ENCODE data around the gene LIN7B. TPM values are rescaled to one million over a fixed set of nuclear protein-coding genes. Genes with fewer than 3 reads are reported as not detected.
A peak's percentile ranks its signal among the peaks of the same experiment; 100 is the strongest.
"Not testable (repeated sequence)": the region's sequence is repeated elsewhere in the genome, so short reads cannot be mapped to it uniquely, and the experiment has no call there.

The LIN7B gene
- total RNA-seq, 1 donor from 2014 or later, result 9.8 TPM

DNA sequence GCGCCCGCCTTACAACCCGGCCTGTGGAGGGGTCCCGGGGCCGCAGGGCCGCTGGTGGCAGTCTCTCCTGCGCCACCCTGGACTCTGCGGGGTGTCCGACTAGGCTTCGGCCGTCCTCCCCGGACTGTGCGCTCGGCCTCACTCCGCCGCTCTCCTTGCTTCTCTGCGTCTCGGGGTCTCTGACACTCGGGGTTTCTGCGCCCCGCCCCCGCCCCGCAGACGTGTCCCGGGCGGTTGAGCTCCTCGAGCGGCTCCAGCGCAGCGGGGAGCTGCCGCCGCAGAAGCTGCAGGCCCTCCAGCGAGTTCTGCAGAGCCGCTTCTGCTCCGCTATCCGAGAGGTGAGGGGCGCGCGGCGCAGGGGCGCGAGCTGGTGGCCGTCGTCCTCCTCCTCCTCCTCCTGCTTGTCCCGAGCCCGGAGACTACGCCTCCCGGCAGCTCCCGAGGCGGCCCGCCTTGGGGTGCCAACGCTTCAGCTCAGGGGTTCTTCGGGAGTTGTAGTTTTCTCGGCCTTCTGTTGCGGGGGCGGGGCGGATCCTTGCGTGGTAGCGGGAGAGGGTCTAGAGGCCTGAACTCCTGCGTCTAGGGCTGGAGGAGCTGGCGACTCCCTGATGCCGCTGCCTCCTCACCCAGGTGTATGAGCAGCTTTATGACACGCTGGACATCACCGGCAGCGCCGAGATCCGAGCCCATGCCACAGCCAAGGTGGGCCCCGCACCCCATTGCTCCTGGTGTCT, 627 bp downstream of the LIN7B start:
- DNase-seq (ENCODE audit: low spot score) (peak; percentile 81), ATAC-seq (peak; percentile 29)
- intact Hi-C loops (cut with DNase I), result no loop called here

DNA sequence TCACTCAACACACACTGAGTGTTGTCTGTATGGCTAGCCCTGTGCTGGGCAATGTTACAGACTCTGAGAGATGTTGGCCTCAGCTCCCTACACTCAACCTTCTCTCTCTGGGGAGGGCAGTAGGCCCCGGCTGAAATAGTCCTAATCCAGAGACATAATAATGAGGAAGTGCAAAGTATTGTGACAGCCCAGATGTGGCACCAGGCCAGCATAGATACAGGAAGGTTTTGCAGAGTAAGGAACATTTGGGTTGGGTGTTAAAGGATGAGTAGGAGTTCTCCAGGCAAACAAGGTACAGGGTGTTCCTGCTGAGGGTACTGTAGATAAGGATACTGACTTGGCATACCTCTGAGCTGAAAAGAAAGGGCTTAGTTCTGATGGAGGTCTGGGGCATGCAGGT, 2.4 kb downstream of the LIN7B start:
- ATAC-seq (no peak), DNase-seq (ENCODE audit: low spot score) (peak; percentile 64)
- intact Hi-C loops (cut with DNase I), result no loop called here

DNA sequence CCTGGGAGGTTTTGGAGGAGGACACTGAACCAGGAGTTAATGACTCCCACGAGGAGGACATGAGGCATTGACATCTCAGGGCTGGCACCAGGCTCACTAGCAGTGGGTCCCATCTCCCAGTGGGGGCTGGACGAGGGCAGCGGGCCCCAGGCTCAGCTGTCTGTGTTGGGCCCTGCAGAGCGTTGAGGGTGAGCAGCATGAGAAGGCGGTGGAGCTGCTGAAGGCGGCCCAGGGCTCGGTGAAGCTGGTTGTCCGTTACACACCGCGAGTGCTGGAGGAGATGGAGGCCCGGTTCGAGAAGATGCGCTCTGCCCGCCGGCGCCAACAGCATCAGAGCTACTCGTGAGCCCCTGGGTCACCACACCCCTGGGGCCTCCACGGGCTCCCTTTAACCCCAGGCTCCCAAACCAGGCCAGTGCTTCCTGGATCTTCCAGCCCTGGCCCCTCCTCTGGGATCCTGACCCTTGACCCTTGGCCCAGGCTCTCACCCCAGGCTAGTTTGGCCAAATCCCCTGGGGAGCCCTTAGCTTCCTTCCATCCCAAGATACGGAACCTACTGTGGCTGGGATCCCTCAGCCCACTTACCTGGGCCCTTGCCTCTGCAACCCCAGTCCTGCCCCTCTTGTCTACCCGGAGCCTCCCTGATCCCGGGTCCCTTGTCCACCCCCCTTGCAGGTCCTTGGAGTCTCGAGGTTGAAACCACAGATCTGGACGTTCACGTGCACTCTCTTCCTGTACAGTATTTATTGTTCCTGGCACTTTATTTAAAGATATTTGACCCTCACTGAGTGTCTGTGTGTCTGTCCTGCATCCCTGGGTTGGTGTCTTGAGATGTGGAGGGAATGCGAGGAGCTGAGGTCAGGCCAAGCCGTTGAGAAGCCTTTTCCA, 3.8 kb downstream of the LIN7B start:
- ATAC-seq, result no peak
- intact Hi-C loops (cut with DNase I), result no loop called here
- peak; percentile 61 for DNase-seq (ENCODE audit: low spot score)

DNA sequence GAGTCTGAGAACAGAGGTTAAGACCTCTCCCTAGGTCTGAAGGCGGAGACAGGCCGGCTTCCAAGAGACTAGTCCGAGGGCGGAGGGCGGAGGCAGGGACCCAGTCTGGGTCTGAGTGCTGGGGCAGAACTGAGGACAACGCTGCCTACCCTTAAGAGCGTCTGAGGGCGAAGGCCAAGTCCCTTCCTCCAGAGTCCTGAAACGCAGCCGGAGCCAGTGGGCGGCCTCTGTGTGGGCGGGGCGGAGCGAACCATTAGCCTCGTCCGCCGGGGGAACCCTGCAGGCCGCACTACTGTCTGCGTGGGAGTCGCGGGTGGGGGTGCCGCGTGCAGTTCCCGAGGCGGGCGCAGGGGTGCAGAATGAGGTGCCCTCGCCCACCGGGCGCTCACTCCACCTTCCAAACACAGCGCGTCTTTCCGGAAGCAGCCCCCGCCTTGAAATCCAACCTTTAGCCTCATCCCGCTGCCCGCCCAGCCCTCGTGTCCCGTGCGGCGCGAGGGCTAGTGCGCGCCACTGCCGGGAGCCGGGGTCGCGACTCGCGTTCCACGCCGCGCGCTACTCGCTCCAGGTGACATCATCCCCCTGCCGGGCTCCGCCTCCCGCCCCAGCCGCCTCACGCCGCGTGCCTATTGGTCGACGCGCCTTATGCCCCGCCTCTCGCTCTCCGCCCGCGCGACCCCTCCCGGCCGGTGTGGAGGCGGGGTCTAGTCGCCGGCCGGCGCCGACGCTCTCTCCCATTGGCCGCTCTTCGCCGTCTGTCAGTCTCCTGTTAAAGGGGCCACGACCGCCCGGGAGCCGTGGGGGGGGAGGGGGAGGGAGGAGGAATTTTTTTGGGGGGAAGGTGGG, 4.6 kb downstream of the LIN7B start, which contains the start of gene C19orf73:
Gene C19orf73 (minus strand): TSS at position 579 of the 846 bp plus-strand sequence. CDS start 121 bp downstream, at position 458.
- ATAC-seq, result peak; percentile 95
- intact Hi-C loops (cut with DNase I), result no loop called here

DNA sequence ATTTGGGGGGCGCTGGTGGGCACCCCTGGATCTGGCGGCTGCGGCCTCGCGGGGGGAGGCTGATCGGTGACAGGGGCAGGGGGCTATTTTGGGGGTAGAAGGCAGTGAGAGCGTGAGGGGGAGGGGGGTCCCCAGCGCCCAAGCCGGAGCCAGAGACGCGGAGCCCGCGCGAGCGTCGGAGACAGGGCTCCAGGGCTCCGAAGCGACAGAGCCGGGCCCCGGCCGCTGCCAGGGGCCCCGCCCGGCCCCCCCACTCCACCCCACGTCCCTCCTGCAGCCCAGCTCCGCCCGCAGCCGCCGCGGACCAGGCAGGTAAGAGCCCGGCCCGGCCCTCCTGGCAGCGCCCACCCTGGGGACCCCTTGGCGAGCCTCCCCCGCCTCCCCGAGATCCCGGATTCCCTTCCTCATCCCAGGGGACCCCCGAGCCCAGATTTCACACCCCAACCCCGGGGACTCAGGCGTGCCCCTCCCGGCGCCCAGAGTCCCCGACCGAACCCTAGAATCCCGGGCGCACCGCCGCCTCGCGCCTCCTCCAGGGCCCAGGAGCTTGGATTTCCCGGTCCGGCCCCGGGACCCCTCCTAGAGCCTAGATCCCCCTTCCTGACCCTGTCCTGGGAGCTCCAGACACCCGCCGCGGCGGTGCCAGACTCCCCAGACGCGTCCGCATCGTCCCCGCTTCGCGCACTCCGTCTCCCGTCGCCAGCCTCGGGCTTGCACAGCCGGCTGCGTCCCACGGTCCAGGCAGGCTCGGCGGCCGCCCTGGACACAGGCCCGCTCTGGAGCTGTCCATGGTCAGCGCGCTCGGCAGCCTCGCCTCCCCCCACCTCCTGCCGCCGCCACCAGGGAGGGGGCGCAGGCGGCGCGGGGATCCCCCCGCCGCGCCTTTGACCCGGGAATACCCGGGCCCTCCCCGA, 5.5 kb downstream of the LIN7B start, which contains the start of gene PPFIA3:
Gene PPFIA3 (plus strand): TSS at position 134 of the 914 bp plus-strand sequence. CDS start 8,330 bp downstream, outside the sequence.
- intact Hi-C loops (cut with DNase I), result no loop called here
- ATAC-seq (peak; percentile 52), DNase-seq (ENCODE audit: low spot score) (peak; percentile 82)

More for the DNA sequence above, 4.6 kb downstream of the LIN7B start, which contains the start of gene C19orf73:
- DNase-seq (ENCODE audit: low spot score), result peak; percentile 97

DNA sequence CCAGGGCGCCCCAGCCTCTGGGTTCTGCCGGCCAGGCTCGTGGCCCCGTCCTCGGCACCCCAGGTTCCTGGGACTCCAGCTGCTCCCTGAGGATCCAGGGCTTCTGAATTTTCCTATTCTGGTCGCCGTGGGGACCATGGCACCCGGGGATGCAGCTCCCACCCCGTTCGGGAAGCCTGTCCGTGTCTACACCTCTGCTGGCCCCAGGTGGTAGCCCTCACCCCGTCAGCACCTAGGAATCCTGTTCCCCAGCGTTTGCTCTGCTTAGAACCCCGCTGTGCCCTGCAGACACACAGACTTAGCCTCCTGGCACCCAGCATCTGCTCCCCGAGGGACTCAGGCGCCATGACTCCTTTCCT, 6.1 kb downstream of the LIN7B start:
- ATAC-seq (no peak), DNase-seq (ENCODE audit: low spot score) (no peak)
- intact Hi-C loops (cut with DNase I), result no loop called here

DNA sequence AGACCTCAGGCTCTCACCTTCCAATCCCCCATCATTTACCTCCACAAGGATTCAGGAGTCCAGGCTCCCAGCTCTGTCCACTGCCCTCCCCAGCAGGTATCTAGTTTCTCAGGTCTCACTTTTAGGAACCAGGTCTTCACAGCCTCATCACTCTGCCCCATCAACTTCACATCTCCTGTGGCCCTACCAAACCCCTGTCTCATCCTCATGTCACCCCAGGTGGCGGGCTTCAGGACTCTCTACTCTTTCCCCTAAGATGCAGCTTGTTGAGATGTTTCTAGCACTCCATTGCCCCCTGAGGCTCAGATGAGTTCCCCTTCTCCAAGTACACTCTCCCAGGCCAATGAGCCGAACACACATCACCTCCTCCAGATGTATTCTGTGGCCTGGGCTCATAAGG, 6.7 kb downstream of the LIN7B start:
- intact Hi-C loops (cut with DNase I), result no loop called here
- DNase-seq (ENCODE audit: low spot score), result no peak
- ATAC-seq, result no peak

DNA sequence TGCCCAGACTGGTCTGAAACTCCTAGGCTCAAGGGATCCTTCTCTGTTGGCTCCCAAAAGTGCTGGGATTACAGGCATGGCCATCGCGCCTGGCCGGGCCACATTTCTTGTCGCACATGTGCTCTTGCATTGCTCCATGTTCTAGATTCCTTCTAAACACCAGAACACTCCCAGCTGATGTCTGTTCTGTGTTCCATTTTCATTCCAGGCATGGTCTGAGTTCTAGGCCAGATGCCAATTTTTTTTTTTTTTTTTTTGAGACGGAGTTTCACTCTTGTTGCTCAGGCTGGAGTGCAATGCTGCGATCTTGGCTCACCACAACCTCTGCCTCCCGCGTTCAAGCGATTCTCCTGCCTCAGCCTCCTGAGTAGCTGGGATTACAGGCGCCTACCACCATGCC, 7.7 kb downstream of the LIN7B start:
- ATAC-seq; intact Hi-C loops (cut with DNase I); DNase-seq (ENCODE audit: low spot score): not testable (repeated sequence)

DNA sequence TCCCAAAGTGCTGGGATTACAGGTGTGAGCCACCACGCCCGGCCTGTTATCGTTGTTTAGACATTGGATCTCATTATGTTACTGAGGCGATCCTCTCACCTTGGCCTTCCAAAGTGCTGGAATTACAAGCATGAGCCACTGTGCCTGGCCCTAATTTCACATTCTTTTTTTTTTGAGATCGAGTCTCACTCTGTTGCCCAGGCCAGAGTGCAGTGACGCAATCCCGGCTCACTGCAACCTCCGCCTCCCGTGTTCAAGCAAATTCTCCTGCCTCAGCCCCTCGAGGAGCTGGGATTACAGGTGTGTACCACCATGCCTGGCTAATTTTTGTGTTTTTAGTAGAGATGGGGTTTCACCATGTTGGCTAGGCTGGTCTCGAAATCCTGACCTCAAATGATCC, 9.1 kb downstream of the LIN7B start:
- DNase-seq (ENCODE audit: low spot score); ATAC-seq; intact Hi-C loops (cut with DNase I): not testable (repeated sequence)

DNA sequence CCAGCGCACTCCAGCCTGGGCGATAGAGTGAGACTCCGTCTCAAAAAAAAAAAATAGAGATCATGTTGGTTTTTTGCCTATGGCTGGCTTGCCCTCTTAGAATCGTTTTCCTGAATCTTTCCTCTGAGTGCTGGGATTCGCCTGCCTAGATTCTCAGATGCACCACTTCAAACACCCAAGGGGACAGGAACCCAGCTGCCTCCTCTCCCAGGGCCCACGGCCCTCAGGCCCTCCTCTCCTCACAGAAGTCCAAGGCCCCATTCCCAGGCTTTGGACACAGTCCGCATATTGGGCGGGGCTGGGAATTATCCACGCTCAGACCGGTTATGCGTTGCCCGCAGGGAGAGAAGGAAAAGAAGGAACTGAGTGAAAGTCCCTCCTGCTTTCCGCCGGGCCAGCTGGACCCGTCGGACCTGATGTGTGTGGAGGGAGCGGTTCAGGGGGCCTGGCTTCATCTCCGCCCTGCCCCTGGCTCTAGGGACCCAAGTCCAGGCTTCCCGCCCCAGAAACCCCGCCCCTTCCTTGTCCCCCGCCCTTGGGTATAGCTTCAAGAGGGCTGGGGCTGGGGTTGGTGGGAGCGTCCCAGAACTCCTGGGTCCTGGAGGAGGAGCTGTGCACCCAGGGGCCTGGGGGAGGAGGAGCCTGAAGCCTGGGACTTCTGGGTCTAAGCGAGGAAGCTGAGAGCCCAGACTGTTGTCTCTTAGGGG, 11.0 kb downstream of the LIN7B start:
- no peak for ATAC-seq
- intact Hi-C loops (cut with DNase I), result no loop called here
- DNase-seq (ENCODE audit: low spot score), result no peak

DNA sequence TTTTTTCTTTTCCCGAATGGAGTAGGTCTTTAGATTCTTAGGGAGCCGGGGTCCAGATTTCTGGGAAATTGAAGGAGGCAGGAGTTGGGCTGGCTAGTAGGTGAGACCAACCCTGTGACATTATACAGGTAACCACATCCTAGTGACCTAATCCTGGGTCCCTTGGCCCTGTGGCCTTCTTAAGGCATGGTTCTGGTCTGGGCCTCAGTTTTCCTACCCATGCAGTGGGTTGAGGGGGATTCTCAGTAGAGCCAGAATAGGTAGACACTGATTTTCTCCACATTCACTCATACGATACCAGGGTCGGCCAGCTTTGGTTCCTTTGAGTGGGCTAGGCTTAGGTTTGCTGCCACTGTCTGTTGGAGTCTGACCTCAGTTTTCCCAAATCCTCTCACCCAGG, 12.4 kb downstream of the LIN7B start:
- no peak for ATAC-seq
- intact Hi-C loops (cut with DNase I), result no loop called here
- no peak for DNase-seq (ENCODE audit: low spot score)

DNA sequence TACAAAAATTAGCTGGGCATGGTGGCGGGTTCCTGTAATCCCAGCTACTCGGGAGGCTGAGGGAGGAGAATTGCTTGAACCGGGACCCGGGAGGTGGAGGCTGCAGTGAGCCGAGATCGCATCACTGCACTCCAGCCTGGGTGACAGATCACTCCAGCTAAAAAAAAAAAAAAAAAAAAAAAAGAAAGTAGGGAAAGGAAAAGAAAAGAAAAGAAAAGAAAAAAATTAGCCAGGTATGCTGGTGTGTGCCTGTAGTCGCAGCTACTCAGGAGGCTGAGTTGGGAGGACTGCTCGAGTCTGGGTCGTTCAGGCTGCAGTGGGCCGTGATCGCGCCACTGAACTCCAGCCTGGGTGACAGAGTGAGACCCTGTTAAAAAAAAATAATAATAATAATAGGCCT, 13.1 kb downstream of the LIN7B start:
- ATAC-seq; DNase-seq (ENCODE audit: low spot score); intact Hi-C loops (cut with DNase I): not testable (repeated sequence)

DNA sequence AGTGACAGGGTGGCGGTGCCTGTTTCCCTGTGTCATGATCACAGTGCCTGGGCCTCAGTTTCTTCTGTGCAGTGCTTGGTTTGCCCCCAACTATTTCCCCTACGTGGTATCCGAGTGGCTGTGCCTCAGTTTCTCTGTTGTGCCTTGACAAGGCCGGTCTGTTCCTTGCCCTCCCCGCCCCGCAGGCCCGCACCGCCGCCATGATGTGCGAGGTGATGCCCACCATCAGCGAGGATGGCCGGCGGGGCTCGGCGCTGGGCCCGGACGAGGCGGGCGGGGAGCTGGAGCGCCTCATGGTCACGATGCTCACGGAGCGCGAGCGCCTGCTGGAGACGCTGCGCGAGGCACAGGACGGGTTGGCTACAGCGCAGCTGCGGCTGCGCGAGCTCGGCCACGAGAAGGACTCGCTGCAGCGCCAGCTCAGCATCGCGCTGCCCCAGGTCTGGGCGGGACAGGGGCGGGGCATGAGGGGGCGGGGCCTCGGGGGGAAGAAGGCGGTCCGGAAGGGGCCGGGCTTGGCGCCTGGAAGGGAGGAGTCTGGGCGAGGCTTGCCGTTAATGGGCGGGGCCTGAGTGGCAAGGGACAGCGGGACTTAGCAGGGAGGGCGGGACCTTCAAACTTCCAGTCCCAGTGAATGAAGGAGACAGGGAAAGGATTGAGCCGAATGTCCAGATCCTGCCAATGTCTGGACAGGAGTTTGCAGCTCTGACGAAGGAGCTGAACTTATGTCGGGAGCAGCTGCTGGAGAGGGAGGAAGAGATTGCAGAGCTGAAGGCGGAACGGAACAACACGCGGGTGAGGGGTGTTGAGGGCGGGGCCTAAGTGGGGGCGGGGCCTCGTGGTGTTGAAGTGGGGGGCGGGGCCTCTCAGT, 13.7 kb downstream of the LIN7B start:
- peak; percentile 98 for DNase-seq (ENCODE audit: low spot score)
- intact Hi-C loops (cut with DNase I), result no loop called here
- ATAC-seq, result peak; percentile 98

DNA sequence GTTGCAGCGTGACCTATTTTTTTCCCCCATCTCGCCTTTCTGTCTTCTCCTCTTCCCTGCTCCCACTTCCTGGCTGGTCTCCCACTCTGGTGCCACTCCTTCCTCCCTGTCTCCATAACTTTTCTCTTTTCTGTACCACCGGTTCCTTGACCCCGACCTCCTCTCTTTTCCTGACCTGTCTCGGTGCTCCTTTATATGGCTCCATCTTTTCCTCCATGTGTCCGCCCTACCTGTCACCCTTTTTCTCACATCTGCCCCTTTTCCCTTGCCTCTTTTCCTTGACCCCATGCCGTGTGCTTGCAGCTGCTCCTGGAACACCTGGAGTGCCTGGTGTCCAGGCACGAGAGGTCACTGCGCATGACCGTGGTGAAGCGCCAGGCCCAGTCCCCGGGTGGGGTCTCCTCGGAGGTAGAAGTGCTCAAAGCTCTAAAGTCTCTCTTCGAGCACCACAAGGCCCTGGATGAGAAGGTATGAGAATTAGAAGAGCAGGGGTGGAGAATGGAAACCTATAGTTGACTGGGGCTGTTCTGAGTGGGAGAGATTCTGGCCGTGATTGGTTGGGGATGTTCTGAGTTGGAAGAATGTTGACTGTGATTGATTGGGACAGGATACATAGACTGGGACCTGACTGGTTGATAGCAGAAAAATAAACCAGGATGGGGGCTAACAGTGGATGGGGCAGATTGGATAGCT, 14.5 kb downstream of the LIN7B start:
- ATAC-seq, result no peak
- intact Hi-C loops (cut with DNase I), result no loop called here
- DNase-seq (ENCODE audit: low spot score), result no peak

DNA sequence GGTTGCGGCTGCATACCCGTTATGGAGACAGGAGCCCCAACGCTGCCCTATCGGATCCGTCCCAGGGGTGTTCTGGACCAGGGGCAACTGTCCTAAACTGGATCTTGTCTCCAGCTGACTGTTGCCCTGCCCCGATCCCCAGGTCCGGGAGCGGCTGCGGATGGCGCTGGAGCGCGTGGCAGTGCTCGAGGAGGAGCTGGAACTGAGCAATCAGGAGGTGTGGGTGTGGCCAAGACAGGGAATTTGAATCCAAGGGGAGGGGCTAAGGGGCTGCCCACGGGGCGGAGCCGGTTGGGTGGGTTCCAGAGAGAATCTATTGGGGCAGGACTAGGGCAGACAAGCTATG, 15.0 kb downstream of the LIN7B start:
- intact Hi-C loops (cut with DNase I), result no loop called here
- DNase-seq (ENCODE audit: low spot score), result peak; percentile 62

DNA sequence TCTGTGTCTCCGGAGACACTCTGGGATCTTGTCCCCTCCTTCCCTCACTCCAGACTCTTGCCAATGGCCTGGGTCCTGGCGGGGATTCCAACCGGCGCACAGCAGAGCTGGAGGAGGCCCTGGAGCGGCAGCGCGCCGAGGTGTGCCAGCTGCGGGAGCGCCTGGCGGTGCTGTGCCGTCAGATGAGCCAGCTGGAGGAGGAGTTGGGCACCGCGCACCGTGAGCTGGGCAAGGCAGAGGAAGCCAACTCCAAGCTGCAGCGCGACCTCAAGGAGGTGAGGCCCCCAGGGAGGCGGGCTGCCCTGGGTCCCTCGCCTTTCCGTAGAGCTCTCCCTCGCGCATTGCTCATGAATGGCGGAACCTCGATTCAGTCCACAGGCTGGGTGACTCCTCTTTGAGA, 16.2 kb downstream of the LIN7B start:
- DNase-seq (ENCODE audit: low spot score) (no peak), ATAC-seq (no peak)
- intact Hi-C loops (cut with DNase I), result no loop called here

More for the DNA sequence above, 15.0 kb downstream of the LIN7B start:
- ATAC-seq, result no peak
